Fibroblast of skin of abdomen (primary cell): Measurements from ENCODE around the gene GPC3.

Experiments
- DNase-seq: peaks from one replicate; pipeline ENCODE4 v3.0.0-alpha.2; 2013

GPC3 gene

DNA sequence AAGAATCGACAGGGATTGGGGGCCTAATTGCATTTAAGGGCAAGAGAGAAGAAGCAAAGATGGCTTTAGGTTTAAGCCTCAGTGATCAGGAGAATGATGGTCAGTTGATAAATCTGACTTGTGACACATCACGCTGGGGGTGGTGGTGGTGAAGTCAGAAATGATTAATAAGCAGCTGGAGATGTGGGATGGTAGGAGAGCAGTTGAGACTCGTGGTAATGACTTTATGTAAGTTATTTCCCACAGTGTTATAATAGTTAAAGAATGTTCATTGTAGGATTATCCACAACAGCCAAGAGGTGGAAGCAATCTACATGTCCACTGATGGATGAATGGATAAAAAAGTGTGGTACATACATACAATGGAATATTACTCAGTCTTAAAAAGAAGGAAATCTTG lies 391.2 kb downstream of the GPC3 start:
- DNase-seq, result no peak

DNA sequence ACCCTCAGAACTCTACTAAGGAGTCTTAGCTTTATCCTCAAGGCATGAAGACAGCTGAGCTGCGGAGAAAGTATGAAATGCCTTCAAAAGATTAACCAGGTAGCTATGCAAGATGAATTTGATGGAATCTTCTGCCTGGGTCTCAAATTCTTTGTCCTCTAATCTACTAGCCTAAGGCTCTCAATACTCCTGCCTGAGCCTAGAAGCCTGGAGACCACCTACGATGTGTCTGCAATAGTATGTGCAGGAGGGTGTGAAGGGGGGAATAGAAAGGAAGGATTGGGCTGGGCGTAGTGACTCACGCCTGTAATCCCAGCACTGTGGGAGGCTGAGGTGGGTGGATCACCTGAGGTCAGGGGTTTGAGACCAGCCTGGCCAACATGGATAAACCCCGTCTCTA lies 391.9 kb downstream of the GPC3 start:
- no peak for DNase-seq

DNA sequence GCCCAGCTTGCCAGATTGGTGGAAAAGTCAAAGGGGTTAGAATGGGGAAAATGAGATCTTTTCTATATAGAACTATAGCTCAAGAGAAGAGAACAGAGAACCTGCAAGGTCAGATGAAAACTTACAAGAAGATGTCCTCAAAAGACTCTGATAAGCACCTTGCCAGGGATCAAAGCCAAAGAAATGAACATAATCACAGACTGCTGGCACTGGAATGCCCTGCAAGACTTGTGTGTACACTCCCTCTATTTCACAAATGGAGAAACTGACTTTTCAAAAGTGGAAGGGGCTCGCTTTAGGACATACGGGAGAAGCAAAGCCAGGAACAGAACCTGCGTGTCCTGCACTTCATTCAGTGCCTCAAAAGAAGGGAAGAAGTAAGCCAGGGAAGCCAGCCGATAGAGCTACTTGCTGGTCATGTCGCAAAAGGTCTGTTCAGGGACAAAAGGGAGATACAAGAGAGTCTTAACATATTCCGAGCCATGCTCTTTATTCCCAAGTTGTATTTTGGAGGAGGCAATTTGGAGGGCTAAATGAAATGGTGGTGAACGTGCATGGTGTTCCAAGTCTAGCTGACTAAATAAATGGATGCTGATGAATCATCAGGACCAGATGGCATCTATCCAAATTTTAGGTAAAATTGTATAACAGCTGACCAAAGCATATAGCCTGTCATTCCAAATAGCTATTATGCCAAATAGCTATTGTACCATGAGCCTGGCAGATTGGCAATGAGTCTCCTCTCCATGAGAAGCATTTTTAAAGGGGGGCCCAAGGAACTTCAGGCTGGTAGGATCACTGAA lies 394.5 kb downstream of the GPC3 start:
- no peak for DNase-seq

DNA sequence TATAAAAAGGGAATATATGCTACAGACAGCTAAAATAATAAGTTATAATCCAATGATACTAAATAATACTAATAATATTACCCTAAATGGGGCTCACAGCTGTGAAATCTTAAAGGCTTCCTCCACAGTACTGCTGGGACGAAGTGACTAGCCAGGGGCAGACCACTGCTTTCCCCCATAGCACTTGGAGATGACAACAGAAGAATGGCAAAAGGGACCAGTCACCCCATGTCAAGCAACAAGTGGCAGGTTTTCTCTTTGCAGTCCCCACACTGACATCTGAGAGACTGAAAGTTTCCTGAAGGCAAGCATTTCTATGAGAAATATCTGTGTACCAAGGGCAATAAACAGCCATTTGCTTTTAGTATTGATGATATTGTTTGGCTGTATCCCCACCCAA lies 396.6 kb downstream of the GPC3 start:
- DNase-seq, result no peak

DNA sequence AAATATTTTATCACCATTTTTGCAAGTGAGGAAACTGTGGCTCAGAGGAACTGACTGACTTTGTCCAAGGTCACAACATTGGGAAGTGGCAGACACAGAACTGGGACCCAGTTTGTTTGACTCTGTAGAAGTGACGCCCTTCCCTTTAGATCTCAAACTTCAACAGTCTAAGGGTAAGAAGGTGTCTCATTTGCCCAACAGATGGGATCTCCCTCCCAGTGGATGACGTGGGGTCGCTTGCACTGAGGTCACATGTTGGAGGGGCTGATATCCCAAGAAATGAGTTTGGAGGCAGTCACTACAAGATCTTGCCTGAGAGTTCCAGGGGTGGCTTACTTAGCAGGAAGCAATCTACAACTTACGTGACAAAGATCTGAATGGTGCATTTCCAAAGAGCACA lies 397.6 kb downstream of the GPC3 start:
- DNase-seq, result no peak

DNA sequence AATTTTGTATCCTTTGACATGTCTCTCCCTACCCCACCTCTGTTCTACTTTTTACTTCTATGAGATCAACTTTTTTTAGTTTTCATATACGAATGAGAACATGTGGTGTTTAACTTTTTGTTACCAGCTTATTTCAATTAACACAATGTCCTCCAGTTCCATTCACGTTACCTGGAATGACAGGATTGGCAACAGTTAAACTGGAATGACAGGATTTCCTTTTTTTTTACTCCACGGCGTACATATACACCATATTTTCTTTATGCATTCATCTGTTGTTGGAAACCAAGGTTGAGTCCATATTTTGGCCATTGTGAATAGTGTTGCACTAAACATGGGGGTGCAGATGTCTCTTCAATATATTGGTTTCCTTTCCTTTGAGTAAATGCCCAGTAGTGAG lies 398.3 kb downstream of the GPC3 start:
- no peak for DNase-seq

DNA sequence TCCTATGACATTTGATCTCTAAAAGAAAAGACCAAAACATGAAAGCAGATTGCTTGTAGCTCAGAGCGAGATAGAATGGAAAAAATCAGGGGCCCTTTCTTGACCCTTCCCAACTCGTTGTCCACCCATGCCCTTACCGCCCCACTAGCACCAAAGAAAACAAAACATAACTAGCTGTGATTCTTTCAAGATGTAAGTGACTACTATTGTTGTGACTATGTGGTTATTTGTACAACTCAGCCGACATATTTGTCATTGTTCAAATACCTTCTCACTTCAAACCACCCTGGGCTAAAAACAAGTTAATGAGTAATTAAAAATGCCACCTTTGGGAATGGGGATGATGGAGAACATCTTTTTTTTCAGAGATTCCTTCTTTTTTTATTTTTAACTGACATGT lies 399.0 kb downstream of the GPC3 start:
- peak; percentile 32 for DNase-seq

DNA sequence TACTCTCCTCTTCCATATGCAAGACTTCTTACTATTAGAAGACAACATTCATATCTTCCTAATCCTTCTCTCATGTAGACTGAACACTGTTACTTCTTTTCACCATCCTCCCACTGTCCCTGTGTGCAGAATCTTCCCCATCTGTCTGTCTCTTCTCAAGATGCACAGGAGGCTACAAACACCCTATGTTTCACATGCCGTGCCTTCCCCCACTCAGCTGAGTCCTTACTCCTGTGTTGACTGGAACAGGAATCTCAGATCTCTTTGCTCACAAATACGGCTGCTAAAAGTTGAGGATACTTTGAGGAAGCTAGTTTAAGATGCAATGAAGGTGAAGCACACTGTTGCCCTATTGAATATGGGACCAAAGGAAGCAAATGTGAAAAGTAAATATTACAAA lies 401.6 kb downstream of the GPC3 start:
- no peak for DNase-seq

DNA sequence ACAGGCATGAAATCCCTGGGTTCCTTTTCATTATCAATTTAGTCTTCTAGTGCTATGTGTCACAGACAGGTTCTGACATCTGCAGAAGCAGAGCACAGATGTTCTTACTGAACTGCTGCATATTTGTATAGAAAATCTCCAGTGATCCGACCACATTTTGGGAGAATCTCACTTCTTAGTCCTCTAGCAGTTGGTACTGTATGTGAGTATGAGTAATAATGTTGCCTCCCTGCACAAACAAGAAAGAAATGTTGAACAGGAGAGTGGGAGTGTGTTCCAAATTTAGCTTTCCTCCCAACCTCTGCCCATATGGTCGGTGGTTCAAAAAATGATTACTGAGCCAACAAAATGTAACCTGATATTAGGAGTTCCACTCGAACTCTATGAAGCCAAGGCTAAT lies 404.8 kb downstream of the GPC3 start:
- DNase-seq, result peak; percentile 68

DNA sequence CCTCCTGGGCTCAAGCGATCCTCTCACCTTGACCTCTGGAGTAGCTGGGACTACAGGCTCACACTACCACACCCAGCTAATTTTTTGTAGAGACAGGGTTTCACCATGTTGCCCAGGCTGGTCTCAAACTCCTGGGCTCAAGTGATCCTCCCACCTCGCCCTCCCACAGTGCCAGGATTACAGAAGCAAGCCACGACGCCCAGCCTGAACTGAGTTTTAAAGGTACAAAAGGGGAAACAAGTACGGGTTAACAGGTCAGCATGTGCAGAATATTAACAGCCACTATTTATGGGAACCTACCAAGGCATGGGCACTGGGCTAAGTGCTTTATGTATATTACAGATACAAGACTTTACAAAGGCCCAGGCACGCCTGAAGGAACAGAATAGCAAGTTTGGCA lies 405.8 kb downstream of the GPC3 start:
- no peak for DNase-seq

DNA sequence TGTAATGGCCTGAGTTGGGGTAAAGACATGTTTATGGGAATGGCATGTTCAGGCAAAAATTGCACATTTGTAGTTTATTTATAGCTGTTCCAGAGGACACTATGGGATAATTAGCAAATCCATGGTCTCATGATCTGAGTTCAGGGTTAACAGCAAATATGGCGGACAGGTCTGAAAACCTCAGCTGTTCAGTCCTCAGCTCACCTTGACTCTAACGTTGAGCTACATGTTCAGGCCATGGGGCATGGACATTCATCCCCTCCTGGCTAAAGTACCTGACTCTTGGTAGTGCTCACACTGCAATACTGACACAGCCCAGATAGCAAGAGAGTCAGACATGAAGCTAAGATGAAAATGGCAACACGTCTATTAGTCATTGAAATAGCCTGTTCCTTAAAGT lies 408.5 kb downstream of the GPC3 start:
- no peak for DNase-seq

DNA sequence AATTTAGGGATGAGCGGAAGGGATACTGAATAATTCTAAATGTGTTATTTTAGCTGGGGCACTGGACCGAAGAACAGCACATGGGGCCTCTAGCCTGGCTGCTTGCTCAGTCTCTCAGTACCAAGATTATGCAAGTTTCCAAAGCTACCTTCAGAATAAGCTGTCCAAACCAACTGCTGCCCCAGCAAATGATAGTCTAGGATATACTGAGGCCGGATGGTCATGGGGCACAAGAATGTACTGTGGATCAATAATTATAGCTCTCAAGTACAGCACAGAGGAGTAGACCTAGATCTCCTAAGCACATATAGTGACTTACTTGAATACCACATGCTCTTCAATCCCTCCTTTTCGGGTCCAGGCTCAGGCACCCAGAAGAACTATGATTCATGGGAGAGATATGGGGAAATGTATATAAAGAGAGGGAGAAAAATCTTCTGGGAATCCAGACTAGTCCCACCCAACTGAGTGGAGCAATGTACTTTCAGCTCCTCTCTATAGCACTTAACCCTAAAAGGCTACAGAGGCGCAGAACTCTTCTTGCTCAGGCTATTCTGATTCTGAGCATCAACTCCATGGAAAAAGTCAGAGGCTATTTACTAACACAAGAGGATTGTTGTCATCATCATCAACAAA lies 409.8 kb downstream of the GPC3 start:
- no peak for DNase-seq

DNA sequence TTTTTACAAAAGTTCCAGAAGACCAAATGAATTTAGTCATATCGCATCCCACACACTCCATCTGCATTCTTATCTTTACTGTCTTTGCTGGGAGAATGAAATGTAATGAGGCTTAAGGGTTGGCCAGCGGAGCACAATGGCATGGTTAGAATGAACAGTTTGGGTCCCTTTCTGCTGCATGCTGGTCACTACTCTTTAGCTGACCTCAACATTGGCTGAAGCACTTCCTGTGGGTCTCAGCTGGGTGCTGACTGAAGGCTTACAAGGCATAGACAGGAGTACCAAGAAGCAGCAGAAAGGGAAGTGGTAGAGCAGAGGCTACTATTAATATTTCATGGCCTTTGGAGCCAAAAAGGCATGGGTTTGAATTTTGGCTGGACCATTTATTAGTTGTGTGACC lies 410.7 kb downstream of the GPC3 start:
- DNase-seq, result no peak

DNA sequence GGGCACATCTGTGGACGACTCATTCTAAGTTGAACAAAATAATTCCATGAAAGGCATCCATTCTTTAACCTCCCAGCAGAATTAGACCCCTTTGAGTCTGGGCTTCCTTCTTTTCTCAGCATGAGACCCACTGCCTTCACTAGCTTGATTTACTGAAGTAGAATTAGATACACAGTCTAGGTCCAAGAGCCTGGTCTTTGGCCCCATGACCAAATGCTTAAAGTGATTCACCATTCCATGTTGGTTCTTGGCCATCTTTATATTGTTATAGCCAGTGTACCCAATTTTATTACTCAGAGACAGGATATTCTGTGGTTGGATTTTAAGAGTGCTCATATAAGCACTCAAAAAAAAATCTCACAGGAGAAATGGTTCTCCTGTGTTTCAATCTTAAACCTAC lies 414.8 kb downstream of the GPC3 start:
- no peak for DNase-seq

DNA sequence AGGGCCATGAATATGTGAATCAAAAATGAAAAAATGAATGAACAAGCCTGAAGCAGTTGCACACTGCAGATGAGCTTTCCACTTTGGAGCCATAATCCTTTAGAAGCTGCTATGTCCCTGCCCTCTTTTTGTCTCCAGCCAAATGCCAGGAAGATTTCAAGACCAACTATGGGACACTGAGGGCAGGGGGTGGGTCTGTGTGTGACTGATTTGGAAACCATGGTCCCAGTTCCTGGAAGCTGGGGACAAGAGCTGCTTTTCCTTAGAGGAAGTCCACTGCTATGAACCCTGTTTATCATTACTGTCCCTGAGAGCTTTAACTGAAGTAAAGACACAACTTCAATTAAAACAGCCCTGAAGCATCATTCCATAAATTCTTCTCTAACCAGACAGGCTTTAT lies 416.2 kb downstream of the GPC3 start:
- DNase-seq, result no peak

DNA sequence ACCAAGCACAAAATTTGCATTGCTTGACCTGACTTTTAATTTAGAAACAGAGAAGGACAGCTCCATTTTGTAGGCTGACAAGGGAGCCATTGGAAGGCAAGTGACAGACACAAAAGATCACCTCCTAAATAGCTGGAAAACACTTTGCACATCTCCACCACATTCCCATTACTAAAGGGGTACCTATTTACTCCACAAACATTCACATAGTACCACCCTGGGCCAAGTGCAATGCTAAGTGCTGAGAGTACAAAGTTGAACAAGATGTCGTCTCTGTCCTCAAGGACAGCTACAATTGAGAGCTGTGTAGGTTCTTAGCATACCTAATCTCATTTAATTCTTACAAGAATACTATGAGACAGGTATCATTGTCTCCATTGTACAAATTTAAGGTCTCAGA lies 417.3 kb downstream of the GPC3 start:
- no peak for DNase-seq

DNA sequence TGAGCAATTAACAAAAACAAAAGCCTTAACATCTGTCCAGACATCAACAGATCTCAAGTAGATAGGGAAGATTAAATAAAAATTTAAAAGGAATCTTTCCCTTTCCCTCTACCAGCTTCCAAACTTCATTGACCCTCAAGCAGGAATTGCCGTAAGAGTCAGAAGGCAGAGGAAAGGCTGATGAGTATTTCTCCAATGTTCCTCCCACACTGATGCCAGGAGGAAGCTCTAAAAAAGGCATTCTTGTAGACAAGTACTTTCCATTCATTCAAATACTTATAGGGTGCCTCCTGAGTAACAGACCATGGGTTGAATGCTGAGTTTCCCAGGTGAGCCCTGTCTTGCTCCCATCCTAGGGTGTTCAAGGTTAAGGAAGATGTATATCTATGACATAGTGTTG lies 418.5 kb downstream of the GPC3 start:
- DNase-seq, result no peak

DNA sequence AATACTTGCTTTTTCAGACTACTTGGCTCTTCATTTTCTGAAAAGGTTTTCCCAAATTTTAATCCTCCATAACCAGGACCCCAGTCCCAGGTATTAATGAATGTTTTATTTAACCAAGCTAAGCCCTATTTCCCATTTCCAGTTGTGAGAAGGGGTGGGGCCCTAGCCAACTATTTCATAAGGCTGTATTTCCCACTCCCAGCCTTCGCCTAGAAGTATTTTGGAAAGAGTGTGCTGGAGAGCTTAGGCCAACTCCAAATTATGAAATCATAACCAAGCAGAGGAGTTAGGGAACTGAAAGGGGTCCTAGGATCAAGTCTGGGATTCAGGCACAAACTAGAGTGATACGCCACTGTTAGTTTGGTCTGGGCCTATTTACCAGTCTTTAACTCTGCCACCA lies 421.7 kb downstream of the GPC3 start:
- no peak for DNase-seq

DNA sequence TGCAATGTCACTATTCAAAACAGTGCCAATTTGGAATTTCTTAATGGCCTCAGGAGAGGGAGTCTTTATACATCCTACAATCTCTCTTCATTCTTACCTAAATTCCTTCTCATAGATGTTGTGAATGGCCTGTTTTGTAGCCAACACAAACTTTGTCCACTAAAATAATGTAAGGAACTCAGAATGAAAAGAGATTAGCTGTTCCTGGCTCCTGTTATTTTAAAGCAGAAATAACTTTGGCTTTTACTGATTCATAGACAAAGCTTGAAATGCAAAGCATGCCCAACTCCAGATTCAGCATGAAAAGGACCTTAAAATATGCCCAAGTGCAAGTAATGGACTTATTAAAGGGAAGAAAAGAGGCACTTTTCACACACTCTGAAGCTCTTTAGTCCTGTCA lies 424.1 kb downstream of the GPC3 start:
- no peak for DNase-seq

DNA sequence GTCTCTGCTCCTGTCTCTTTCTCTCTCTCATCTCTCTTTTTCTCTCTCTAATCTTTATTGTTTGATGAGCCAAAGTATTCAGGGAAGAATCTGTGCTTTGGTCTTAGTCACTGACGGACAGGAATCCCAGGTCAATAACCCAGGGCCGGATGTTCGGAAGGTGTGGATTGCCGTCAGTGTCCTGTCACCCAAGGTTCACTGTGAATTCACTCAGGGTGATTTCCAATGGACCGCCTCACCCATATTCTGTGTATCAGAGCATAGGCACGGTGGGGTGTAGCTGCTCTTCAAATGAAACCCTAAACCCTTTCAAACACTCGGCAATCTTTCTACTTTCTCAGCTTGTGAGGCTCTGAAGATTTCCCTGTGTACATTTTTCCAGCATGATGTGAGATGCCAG lies 425.5 kb downstream of the GPC3 start:
- no peak for DNase-seq

DNA sequence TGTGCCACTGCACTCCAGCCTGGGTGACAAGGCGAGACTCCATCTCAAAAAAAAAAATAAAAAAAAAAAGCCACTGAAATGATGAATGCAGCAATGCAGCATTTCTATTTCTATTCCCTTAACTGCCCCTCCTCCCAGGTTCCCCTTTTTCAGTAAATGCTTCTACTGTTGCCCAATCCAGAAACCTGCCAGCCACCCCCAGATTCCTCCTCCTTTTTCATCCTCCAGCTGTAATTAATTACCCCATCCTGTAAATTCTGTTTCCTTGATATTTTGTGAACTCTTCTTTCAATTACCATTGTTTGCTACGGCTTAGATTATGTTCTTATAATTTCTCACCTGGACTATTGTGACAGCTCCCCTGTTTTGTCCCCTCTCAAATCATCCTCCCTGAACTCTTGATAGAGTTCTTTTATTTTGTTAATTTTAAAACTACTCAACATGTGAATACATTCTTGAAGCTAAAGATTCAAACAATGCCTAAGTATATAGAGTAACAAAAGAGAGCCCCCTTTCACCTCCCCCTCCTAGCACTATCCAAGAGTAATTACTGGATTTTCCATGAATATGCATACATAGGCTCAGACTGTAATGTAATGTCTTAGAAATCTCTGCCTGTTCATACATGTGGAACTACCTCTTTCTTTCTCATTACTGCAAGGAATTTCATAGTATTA lies 429.5 kb downstream of the GPC3 start:
- no peak for DNase-seq

DNA sequence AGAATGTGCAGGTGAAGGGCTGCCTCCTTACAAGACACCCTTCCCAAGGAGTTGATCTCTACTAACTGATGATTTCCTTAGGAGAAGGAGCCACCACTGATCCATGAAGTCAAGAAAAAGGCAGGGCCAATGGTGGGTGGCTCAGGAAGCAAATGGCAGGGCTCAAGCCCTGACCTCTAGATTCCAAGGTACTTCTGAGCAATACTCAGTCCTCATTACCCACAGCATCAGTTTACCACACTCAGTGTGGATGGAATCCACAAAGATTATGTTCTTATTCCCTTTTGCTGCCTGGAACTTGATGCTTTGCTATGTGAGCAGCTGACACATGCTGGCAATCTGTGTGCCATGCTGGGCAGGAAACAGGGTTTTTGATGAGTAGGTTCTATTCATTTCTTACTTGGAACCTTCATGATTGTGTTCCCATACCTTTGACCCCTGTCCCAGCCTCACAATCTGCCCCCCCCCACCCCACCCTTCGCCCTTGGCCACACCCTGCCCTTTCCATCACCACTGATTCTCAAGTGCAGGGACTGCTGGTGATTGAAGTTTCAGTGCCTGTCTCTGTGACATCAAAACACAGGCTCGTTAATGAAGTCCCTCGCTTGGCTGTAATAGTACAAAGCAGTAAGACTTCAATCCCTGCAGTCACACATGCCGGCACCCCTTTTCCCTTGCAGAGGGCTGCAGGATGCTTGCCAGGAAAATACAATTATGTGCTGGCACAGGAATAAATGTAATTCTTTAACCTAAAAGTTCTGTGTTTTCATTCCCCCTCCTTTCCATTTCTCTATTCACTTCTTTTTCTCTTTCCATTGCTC lies 434.5 kb downstream of the GPC3 start:
- DNase-seq, result no peak

DNA sequence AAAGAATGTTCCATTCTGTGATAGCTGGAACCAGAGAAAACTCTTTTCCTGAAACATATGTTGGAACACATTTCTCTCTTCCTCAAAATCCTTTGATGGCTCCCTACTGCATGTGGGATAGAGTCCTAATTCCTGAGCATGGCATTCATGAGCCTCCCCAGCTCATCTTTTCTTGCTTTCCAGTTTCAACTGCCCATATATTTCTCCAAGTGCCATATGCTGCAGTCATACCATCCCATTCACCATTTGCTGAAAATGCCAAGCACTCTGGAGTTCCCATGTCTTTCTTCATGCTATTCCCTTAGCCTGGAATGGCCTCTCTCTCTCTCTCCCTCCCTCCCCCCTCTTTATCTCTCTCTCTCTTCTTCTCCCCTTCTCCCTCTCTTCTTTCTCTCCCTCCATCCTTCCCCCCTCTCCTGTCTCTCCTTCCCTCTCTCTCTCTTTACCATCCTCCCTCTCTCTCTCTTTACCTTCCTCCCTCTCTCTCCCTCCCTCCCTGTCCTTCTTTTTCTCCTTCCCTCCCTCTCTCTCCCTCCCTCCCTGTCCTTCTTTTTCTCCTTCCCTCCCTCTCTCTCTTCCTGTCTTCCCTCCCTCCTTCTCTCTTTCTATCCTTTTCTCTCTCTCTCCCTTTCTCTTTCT lies 436.0 kb downstream of the GPC3 start:
- no peak for DNase-seq
